Calu3 (cell line): ENCODE results near the gene PATL2. TPM values are rescaled to one million over a fixed set of nuclear protein-coding genes. Genes with fewer than 3 reads are reported as not detected.
"Not testable (repeated sequence)": the region's sequence is repeated elsewhere in the genome, so short reads cannot be mapped to it uniquely, and the experiment has no call there.

Experiments
- BruUV-seq: library from RNA; stranded (reverse); fragments of 400-500 nt; replicated peaks from 2 replicates; lab custom pipeline; 2021; lab: Mats Ljungman, UMichigan
- CTCF ChIA-PET: fragments of 300-600 bp; sonication (Branson Sonifier 250); formaldehyde crosslinking; loops from one replicate; lab custom pipeline; 2022; ENCODE audit warnings: antibody characterized with exemption; lab: Charles Lee
- DNase-seq: peaks from one replicate; pipeline ENCODE4 v3.0.0; 2022
- H3K27ac Mint-ChIP-seq: one replicate; pipeline ENCODE4 v1.8.0; 2022; ENCODE audit warnings: mixed read lengths; ENCODE audit not compliant: unreplicated experiment
- H3K27me3 Mint-ChIP-seq: one replicate; pipeline ENCODE4 v1.8.0; 2022; ENCODE audit warnings: mixed read lengths; ENCODE audit not compliant: unreplicated experiment
- H3K36me3 Mint-ChIP-seq: one replicate; pipeline ENCODE4 v1.8.0; 2022; ENCODE audit warnings: mild to moderate bottlenecking, moderate library complexity, mixed read lengths; ENCODE audit not compliant: insufficient read depth, unreplicated experiment
- H3K4me1 Mint-ChIP-seq: one replicate; pipeline ENCODE4 v1.8.0; 2022; ENCODE audit warnings: mild to moderate bottlenecking, low read depth, mixed read lengths; ENCODE audit not compliant: unreplicated experiment
- H3K4me3 Mint-ChIP-seq: one replicate; pipeline ENCODE4 v1.8.0; 2022; ENCODE audit warnings: mild to moderate bottlenecking, low read depth, moderate library complexity, mixed read lengths; ENCODE audit not compliant: unreplicated experiment
- H3K9me3 Mint-ChIP-seq: one replicate; pipeline ENCODE4 v1.8.0; 2022; ENCODE audit warnings: low read depth, mixed read lengths; ENCODE audit not compliant: unreplicated experiment
- intact Hi-C: fragments of 100-400 bp; cut with micrococcal nuclease; formaldehyde crosslinking; loops from one replicate; pipeline ENCODE4 v1.10.0; 2022; ENCODE audit not compliant: unreplicated experiment
- total RNA-seq: library from RNA; stranded (reverse); gene quantifications from 2 replicates; pipeline ENCODE4 v1.2.3, GENCODE V29; 2022
- TF ChIP-seq, protein P1 (sequence below): fragments of 200-600 bp; IDR thresholded peaks from one replicate; pipeline ENCODE4 v1.8.0; 2022; ENCODE audit warnings: antibody characterized with exemption; ENCODE audit not compliant: unreplicated experiment

The PATL2 gene
- total RNA-seq, 1 experiment from 2014 or later, result 1.7 TPM

DNA sequence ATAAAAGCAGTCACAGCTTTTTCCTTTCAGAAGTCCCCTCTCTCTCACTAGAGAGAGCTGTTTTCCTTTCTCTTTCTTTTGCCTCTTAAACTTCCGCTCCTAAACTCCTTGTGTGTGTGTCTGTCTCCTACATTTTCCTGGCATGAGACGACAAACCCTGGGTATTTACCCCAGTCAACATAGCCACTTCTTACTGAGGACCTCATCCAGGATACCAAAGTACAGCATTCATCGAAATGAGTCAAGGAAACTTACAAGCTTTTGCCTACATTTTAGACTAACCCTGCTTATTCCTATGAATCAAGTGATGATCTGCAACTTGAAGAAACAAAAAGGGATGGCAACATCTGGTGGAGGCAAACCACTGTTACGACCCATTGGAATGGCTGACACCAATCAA, 16.7 kb downstream of the PATL2 start:
- Mint-ChIP-seq H3K27ac (no peak overlapping the region), H3K36me3 (no peaks in the 10 kb centered on the region), H3K4me3 (no peak overlapping the region), H3K9me3 (no peaks in the 10 kb centered on the region), H3K4me1 (no peaks in the 10 kb centered on the region), H3K27me3 (peaks cover 10% of the 10 kb centered on the region)
- CTCF ChIA-PET, result no interaction called here
- DNase-seq, result no peak
- BruUV-seq, result no TSS peak
- intact Hi-C loops, result no loop called here
- TF ChIP-seq, protein P1, sequence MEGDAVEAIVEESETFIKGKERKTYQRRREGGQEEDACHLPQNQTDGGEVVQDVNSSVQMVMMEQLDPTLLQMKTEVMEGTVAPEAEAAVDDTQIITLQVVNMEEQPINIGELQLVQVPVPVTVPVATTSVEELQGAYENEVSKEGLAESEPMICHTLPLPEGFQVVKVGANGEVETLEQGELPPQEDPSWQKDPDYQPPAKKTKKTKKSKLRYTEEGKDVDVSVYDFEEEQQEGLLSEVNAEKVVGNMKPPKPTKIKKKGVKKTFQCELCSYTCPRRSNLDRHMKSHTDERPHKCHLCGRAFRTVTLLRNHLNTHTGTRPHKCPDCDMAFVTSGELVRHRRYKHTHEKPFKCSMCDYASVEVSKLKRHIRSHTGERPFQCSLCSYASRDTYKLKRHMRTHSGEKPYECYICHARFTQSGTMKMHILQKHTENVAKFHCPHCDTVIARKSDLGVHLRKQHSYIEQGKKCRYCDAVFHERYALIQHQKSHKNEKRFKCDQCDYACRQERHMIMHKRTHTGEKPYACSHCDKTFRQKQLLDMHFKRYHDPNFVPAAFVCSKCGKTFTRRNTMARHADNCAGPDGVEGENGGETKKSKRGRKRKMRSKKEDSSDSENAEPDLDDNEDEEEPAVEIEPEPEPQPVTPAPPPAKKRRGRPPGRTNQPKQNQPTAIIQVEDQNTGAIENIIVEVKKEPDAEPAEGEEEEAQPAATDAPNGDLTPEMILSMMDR, result no peak

DNA sequence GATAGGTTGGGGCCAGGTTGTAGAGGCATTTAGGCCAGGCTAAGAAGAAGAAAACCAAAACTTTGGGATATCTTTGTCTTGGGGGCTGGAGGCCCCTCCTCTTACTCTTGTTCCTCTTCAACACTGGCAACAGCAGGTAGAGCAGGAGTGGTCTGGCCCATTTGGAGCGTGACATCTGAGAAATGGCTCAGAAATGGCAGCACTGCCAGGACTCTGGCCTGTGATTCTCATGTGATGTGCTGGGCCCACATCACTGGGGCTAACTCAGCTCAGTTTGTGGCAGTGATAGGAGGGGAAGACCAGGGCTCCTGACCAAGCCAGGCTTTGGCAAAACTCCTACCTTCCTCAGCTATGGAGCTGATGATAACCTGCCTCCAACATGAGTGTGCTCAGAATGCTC, 18.5 kb downstream of the PATL2 start:
- H3K27me3 Mint-ChIP-seq, result peaks cover 10% of the 10 kb centered on the region
- H3K9me3 Mint-ChIP-seq, result no peaks in the 10 kb centered on the region
- no TSS peak for BruUV-seq
- CTCF ChIA-PET, result no interaction called here
- TF ChIP-seq, protein P1, result no peak
- H3K36me3 Mint-ChIP-seq, result no peaks in the 10 kb centered on the region
- no peak overlapping the region for H3K4me3 Mint-ChIP-seq
- intact Hi-C loops, result no loop called here
- H3K27ac Mint-ChIP-seq, result no peak overlapping the region
- no peaks in the 10 kb centered on the region for H3K4me1 Mint-ChIP-seq
- DNase-seq, result no peak

DNA sequence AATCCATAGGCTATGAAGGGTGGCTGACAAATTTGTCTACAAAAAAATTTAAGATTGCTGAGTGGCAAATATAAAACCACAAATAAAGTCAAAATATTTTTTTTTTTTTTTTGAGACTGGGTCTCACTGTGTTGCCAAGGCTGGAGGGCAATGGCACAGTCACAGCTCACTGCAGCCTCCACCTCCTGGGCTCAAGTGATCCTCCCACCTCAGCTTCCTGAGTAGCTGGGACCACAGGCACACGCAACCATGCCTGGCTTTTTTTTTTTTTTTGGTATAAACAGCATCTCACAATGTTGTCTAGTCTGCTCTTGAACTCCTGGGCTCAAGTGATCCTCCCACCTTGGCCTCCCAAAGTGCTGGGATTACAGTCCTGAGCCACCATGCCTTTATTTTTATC, 20.9 kb downstream of the PATL2 start:
- H3K27ac Mint-ChIP-seq, intact Hi-C loops, H3K9me3 Mint-ChIP-seq, H3K27me3 Mint-ChIP-seq, H3K4me1 Mint-ChIP-seq, H3K36me3 Mint-ChIP-seq, CTCF ChIA-PET, H3K4me3 Mint-ChIP-seq, BruUV-seq, DNase-seq: not testable (repeated sequence)

DNA sequence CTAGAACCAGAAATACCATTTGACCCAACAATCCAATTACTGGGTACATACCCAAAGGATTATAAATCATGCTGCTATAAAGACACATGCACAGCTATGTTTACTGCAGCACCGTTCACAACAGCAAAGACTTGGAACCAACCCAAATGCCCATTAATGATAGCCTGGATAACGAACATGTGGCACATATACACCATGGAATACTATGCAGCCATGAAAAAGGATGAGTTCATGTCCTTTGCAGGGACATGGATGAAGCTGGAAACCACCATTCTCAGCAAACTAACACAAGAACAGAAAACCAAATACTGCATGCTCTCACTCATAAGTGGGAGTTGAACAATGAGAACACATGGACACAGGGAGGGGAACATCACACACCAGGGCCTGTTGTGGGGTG, 21.8 kb downstream of the PATL2 start:
- BruUV-seq, H3K4me3 Mint-ChIP-seq: not testable (repeated sequence)

GRCh38 chr15:44682809-44683682, 28.1 kb downstream of the PATL2 start:
- intact Hi-C loops, result loop anchor here (1.0 kb wide), 1 partner anchor 29 kb away; no protein-coding TSS in a partner anchor
- BruUV-seq, H3K27me3 Mint-ChIP-seq, H3K9me3 Mint-ChIP-seq, H3K36me3 Mint-ChIP-seq: not testable (repeated sequence)
- peak overlapping the region; percentile 32 for H3K4me3 Mint-ChIP-seq
- CTCF ChIA-PET, result interaction anchor here (0.7 to 2.5 kb wide), 3 partner anchors 20 to 46 kb away, joined by 3 to 9 read pairs (median 3); partner anchors contain the start of genes B2M, PATL2 and SPG11
- peak overlapping the region; percentile 20 for H3K27ac Mint-ChIP-seq
- H3K4me1 Mint-ChIP-seq, result peaks cover 12% of the 10 kb centered on the region
- DNase-seq, result peak; percentile 74

More for the DNA sequence above, 21.8 kb downstream of the PATL2 start:
- DNase-seq, H3K27me3 Mint-ChIP-seq, H3K4me1 Mint-ChIP-seq, intact Hi-C loops, H3K27ac Mint-ChIP-seq, H3K9me3 Mint-ChIP-seq, CTCF ChIA-PET, H3K36me3 Mint-ChIP-seq: not testable (repeated sequence)
